Measurements from ENCODE around the gene PTPA.

The PTPA gene

DNA sequence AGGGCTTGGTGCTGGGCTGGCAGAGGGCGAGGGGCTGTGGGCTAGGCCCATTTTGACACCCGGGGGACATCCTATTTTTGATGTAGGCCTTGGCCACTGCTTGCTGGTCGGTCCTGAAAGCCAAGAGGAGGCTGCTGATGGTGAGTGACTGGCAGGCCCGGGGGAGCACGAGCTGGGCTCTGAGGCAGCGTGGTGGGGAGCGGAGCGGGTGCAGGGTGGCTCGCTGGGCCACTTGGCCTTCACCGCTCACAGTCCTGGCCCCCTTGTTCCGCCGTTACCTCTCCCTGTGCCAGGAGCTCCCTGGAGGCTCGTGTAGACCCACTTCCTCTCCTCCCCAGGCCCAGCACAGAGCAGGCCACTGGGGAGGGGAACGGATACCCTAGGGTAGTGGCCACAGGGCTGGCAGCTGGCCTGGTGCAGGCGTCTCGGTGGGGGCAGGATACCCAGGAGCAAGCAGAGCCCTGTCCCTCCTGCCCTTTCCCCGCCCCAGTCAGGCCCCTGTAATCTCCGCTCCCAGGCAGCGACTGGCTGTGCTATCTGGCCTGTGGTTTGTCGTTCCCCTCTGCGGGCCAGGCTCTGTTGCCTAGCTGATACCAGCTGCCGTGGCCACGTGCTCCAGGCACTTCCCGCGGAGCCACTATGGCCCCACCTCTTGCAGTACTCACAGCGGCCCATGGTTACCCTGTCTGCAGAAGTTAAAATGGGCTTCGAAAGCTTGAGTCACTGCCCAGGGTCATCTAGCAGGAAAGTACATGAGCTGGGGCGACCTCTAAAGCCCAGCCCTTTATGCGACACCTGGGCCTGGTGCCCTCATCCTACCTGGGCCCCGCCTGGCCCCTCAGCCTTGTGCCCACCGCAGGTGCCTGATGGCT lies 42.0 kb upstream of the PTPA start:
- POLR2A ChIA-PET = interaction anchor here (0.5 to 4.4 kb wide), 3 partner anchors 12 to 431 kb away, joined by 5 to 16 read pairs (median 5); partner anchors contain the start of gene DOLPP1
- Histone ChIP-seq H3K27ac (ENCODE audit: extremely low read depth, low read depth, low read length) (no peak overlapping the region), H3K9me3 (ENCODE audit: control insufficient read depth, insufficient read depth, low read depth, low read length) (no peaks in the 10 kb centered on the region), H3K4me3 (ENCODE audit: low read depth, low read length) (no peak overlapping the region), H3K4me1 (ENCODE audit: control insufficient read depth, insufficient read depth, low read length) (no peaks in the 10 kb centered on the region), H3K36me3 (ENCODE audit: control insufficient read depth in 2 of 2, insufficient read depth in 1 of 2, low read length in 2 of 2) (peaks cover 4 to 45% of the 10 kb centered on the region in 2 experiments; a peak in 2 of 3 replicates)
- CTCF ChIA-PET = no interaction called here
- TF ChIP-seq, protein P1, sequence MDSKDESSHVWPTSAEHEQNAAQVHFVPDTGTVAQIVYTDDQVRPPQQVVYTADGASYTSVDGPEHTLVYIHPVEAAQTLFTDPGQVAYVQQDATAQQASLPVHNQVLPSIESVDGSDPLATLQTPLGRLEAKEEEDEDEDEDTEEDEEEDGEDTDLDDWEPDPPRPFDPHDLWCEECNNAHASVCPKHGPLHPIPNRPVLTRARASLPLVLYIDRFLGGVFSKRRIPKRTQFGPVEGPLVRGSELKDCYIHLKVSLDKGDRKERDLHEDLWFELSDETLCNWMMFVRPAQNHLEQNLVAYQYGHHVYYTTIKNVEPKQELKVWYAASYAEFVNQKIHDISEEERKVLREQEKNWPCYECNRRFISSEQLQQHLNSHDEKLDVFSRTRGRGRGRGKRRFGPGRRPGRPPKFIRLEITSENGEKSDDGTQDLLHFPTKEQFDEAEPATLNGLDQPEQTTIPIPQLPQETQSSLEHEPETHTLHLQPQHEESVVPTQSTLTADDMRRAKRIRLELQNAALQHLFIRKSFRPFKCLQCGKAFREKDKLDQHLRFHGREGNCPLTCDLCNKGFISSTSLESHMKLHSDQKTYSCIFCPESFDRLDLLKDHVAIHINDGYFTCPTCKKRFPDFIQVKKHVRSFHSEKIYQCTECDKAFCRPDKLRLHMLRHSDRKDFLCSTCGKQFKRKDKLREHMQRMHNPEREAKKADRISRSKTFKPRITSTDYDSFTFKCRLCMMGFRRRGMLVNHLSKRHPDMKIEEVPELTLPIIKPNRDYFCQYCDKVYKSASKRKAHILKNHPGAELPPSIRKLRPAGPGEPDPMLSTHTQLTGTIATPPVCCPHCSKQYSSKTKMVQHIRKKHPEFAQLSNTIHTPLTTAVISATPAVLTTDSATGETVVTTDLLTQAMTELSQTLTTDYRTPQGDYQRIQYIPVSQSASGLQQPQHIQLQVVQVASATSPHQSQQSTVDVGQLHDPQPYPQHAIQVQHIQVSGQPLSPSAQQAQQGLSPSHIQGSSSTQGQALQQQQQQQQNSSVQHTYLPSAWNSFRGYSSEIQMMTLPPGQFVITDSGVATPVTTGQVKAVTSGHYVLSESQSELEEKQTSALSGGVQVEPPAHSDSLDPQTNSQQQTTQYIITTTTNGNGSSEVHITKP (tag by site-specific recombination; IDR thresholded peaks at IDR 0.05) = 0 out of 2 replicates have a peak, but pooled peaks have one; percentile 26
- TF ChIP-seq GLI2 (tag by site-specific recombination; IDR thresholded peaks at IDR 0.05; ENCODE audit: borderline replicate concordance, low read depth) = no peak
- TF ChIP-seq ZFP37 (tag by site-specific recombination; IDR thresholded peaks at IDR 0.05) = no peak
- 0 out of 2 replicates have a peak, but pooled peaks have one; percentile 65 for TF ChIP-seq ZFP69B (tag by site-specific recombination; IDR thresholded peaks at IDR 0.05)
- TF ChIP-seq, protein P2, sequence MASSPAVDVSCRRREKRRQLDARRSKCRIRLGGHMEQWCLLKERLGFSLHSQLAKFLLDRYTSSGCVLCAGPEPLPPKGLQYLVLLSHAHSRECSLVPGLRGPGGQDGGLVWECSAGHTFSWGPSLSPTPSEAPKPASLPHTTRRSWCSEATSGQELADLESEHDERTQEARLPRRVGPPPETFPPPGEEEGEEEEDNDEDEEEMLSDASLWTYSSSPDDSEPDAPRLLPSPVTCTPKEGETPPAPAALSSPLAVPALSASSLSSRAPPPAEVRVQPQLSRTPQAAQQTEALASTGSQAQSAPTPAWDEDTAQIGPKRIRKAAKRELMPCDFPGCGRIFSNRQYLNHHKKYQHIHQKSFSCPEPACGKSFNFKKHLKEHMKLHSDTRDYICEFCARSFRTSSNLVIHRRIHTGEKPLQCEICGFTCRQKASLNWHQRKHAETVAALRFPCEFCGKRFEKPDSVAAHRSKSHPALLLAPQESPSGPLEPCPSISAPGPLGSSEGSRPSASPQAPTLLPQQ (tag by site-specific recombination; IDR thresholded peaks at IDR 0.05) = peak; percentile 60
- TF ChIP-seq ZIC2 (tag by site-specific recombination; IDR thresholded peaks at IDR 0.05) = peak; percentile 23; the same call in 1 of the 2 replicates
- no peak for TF ChIP-seq ZNF76 (tag by site-specific recombination; IDR thresholded peaks at IDR 0.05; ENCODE audit: borderline replicate concordance, low read depth)
- no peak for TF ChIP-seq ZNF555 (tag by site-specific recombination; conservative IDR thresholded peaks at IDR 0.05)

DNA sequence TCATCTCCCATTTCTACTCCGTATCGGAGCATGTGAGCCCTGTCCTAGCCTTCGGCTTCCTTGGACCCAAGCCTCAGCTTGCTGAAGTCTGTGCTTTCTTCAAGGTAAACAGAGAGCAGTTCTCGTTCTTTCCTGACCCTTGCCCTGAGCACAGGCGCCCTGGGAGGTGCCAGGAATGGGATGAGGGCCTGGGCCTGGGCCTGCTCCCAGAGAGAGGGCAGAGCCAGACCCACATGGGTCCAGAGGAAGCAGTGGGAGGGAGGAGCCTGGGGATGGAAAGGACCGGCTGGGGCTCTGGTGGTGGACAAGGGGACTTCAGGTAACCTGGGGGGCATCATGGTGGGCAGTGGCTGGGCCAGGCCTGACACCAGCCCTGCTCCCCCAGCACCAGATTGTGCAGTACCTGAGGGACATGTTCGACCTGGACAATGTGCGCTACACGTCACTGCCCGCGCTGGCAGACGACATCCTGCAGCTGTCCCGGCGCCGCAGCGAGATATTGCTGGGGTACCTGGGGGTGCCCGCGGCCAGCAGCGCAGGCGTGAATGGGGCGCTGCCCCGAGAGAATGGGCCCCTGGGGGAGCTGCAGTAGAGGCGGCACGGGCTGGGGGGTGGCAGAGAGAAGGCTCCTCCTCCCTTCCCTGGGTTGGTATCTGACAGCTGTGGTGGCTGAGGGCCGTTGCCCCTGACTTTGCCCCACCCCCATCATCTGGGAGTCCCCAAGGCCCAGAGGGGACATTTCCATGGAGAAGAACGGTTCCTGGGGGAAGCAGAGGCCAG lies 41.2 kb upstream of the PTPA start:
- no peak overlapping the region for H3K4me3 ChIP-seq (ENCODE audit: low read depth, low read length)
- POLR2A ChIA-PET = interaction anchor here (0.5 to 4.4 kb wide), 3 partner anchors 11 to 432 kb away, joined by 5 to 16 read pairs (median 5); partner anchors contain the start of gene DOLPP1
- TF ChIP-seq, protein P3, sequence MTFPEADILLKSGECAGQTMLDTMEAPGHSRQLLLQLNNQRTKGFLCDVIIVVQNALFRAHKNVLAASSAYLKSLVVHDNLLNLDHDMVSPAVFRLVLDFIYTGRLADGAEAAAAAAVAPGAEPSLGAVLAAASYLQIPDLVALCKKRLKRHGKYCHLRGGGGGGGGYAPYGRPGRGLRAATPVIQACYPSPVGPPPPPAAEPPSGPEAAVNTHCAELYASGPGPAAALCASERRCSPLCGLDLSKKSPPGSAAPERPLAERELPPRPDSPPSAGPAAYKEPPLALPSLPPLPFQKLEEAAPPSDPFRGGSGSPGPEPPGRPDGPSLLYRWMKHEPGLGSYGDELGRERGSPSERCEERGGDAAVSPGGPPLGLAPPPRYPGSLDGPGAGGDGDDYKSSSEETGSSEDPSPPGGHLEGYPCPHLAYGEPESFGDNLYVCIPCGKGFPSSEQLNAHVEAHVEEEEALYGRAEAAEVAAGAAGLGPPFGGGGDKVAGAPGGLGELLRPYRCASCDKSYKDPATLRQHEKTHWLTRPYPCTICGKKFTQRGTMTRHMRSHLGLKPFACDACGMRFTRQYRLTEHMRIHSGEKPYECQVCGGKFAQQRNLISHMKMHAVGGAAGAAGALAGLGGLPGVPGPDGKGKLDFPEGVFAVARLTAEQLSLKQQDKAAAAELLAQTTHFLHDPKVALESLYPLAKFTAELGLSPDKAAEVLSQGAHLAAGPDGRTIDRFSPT (tag by site-specific recombination; IDR thresholded peaks at IDR 0.05) = 0 out of 2 replicates have a peak, but pooled peaks have one; percentile 13
- TF ChIP-seq ZNF335 (tag by site-specific recombination; conservative IDR thresholded peaks at IDR 0.05) = peak; percentile 66
- peak; percentile 18; the same call in 1 of the 2 replicates for TF ChIP-seq GLIS2 (tag by site-specific recombination; IDR thresholded peaks at IDR 0.05)
- TF ChIP-seq ZNF473 (tag by site-specific recombination; IDR thresholded peaks at IDR 0.05) = no peak
- H3K36me3 ChIP-seq (ENCODE audit: control insufficient read depth in 2 of 2, insufficient read depth in 1 of 2, low read length in 2 of 2) = peaks cover under 1 to 39% of the 10 kb centered on the region in 2 experiments; a peak in 2 of 3 replicates
- H3K4me1 ChIP-seq (ENCODE audit: control insufficient read depth, insufficient read depth, low read length) = no peaks in the 10 kb centered on the region
- no peak overlapping the region for H3K27ac ChIP-seq (ENCODE audit: extremely low read depth, low read depth, low read length)
- CTCF ChIA-PET = no interaction called here
- no peaks in the 10 kb centered on the region for H3K9me3 ChIP-seq (ENCODE audit: control insufficient read depth, insufficient read depth, low read depth, low read length)

All from HEK293 (cell line).